Muscle layer of colon (tissue), 2 donors: Measurements from ENCODE around the gene ALKBH6.
A peak's percentile ranks its signal among the peaks of the same experiment; 100 is the strongest.

Experiments
- H3K27ac ChIP-seq: one replicate; pipeline ENCODE4 v1.7.0; 2013; ENCODE audit warnings: low read depth, mild to moderate bottlenecking, low read length, moderate library complexity
- H3K27me3 ChIP-seq, 2 donors: one replicate each; pipeline ENCODE4 v1.7.0; 2013; ENCODE audit warnings: low read length in 2 of 2, mild to moderate bottlenecking in 2 of 2; ENCODE audit not compliant: insufficient read depth in 2 of 2, control insufficient read depth in 1 of 2
- H3K36me3 ChIP-seq: one replicate; pipeline ENCODE4 v1.7.0; 2013; ENCODE audit warnings: mild to moderate bottlenecking, low read length; ENCODE audit not compliant: insufficient read depth
- H3K4me1 ChIP-seq: one replicate; pipeline ENCODE4 v1.7.0; 2013; ENCODE audit warnings: mild to moderate bottlenecking, low read length; ENCODE audit not compliant: insufficient read depth
- H3K4me3 ChIP-seq, 2 donors: one replicate each; pipeline ENCODE4 v1.7.0; 2013; ENCODE audit warnings: low read length in 2 of 2, low read depth in 1 of 2, mild to moderate bottlenecking in 1 of 2, moderate library complexity in 1 of 2
- H3K9ac ChIP-seq: one replicate; pipeline ENCODE4 v1.7.0; 2013; ENCODE audit warnings: low read length
- H3K9me3 ChIP-seq: one replicate; pipeline ENCODE4 v1.7.0; 2013; ENCODE audit warnings: mild to moderate bottlenecking, low read length
- donor health status: abdominal sarcoma.
- donor health status: Adenocarcinoma of cecum.

The ALKBH6 gene

GRCh38 chr19:36026091-36026876 is 12.3 kb upstream of the ALKBH6 start:
- H3K27me3 ChIP-seq = no peaks in the 10 kb centered on the region
- no peak overlapping the region for H3K4me3 ChIP-seq
- H3K36me3 ChIP-seq = peaks cover 49% of the 10 kb centered on the region
- no peaks in the 10 kb centered on the region for H3K9me3 ChIP-seq
- no peaks in the 10 kb centered on the region for H3K4me1 ChIP-seq
- H3K27ac ChIP-seq = no peak overlapping the region
- H3K9ac ChIP-seq = no peak overlapping the region

GRCh38 chr19:36025541-36025940 is 11.5 kb upstream of the ALKBH6 start:
- Histone ChIP-seq H3K4me1 (no peaks in the 10 kb centered on the region), H3K9ac (no peak overlapping the region), H3K9me3 (no peaks in the 10 kb centered on the region), H3K36me3 (peaks cover 49% of the 10 kb centered on the region), H3K27ac (no peak overlapping the region), H3K27me3 (no peaks in the 10 kb centered on the region), H3K4me3 (no peak overlapping the region)

- Histone ChIP-seq H3K4me3 (no peak overlapping the region), H3K27me3 (no peaks in the 10 kb centered on the region), H3K9ac (no peak overlapping the region), H3K27ac (no peak overlapping the region), H3K9me3 (no peaks in the 10 kb centered on the region), H3K4me1 (no peaks in the 10 kb centered on the region), H3K36me3 (peaks cover 53% of the 10 kb centered on the region)
Observed at GRCh38 chr19:36023432-36023831, 9.4 kb upstream of the ALKBH6 start.

GRCh38 chr19:36019061-36019670 is 5.2 kb upstream of the ALKBH6 start:
- no peak overlapping the region for H3K4me3 ChIP-seq
- peaks cover 6% of the 10 kb centered on the region for H3K4me1 ChIP-seq
- no peak overlapping the region for H3K27ac ChIP-seq
- H3K36me3 ChIP-seq = peaks cover 48% of the 10 kb centered on the region
- no peak overlapping the region for H3K9ac ChIP-seq
- H3K27me3 ChIP-seq = no peaks in the 10 kb centered on the region
- no peaks in the 10 kb centered on the region for H3K9me3 ChIP-seq

GRCh38 chr19:36013280-36014011 is 567 bp downstream of the ALKBH6 start:
- no peaks in the 10 kb centered on the region for H3K27me3 ChIP-seq
- H3K9ac ChIP-seq = peak overlapping the region; percentile 93

GRCh38 chr19:36010402-36010801 is 3.6 kb downstream of the ALKBH6 start:
- no peaks in the 10 kb centered on the region for H3K27me3 ChIP-seq
- no peaks in the 10 kb centered on the region for H3K9me3 ChIP-seq
- no peaks in the 10 kb centered on the region for H3K36me3 ChIP-seq
- peaks cover 26% of the 10 kb centered on the region for H3K4me1 ChIP-seq
- H3K4me3 ChIP-seq = no peak overlapping the region
- H3K9ac ChIP-seq = no peak overlapping the region
- H3K27ac ChIP-seq = no peak overlapping the region

More at GRCh38 chr19:36013280-36014011, 567 bp downstream of the ALKBH6 start:
- Histone ChIP-seq H3K27ac (peak overlapping the region; percentile 79), H3K4me3 (peak overlapping the region; percentile 62 to 95), H3K4me1 (peaks cover 26% of the 10 kb centered on the region), H3K36me3 (peaks cover 27% of the 10 kb centered on the region), H3K9me3 (no peaks in the 10 kb centered on the region)

GRCh38 chr19:36009633-36010379 is 4.2 kb downstream of the ALKBH6 start:
- Histone ChIP-seq H3K9ac (peak overlapping the region; percentile 68), H3K4me3 (peak overlapping the region; percentile 47 to 71), H3K27me3 (no peaks in the 10 kb centered on the region), H3K4me1 (peaks cover 25% of the 10 kb centered on the region), H3K36me3 (no peaks in the 10 kb centered on the region), H3K9me3 (no peaks in the 10 kb centered on the region), H3K27ac (peak overlapping the region; percentile 69)

- H3K9ac ChIP-seq = peak overlapping the region; percentile 68
- no peaks in the 10 kb centered on the region for H3K27me3 ChIP-seq
- no peaks in the 10 kb centered on the region for H3K36me3 ChIP-seq
- peaks cover 21% of the 10 kb centered on the region for H3K4me1 ChIP-seq
- peak overlapping the region; percentile 47 to 71 for H3K4me3 ChIP-seq
- H3K27ac ChIP-seq = peak overlapping the region; percentile 69
- no peaks in the 10 kb centered on the region for H3K9me3 ChIP-seq
Observed at GRCh38 chr19:36009220-36009619, 4.8 kb downstream of the ALKBH6 start.

- Histone ChIP-seq H3K27ac (peak within 1 kb of the TSS; percentile 69), H3K9me3 (no peaks in the 10 kb centered on the region), H3K36me3 (no peaks in the 10 kb centered on the region)
Observed at GRCh38 chr19:36008336-36008978, 5.6 kb downstream of the ALKBH6 start, which contains the start of gene SYNE4. Gene SYNE4, minus strand, starts transcription at chr19:36008813. Its CDS starts 132 bp downstream, at chr19:36008681.

GRCh38 chr19:36006955-36007354 is 7.1 kb downstream of the ALKBH6 start:
- H3K9ac ChIP-seq = no peak overlapping the region
- H3K4me1 ChIP-seq = peaks cover 11% of the 10 kb centered on the region
- H3K27me3 ChIP-seq = no peaks in the 10 kb centered on the region
- H3K27ac ChIP-seq = no peak overlapping the region
- no peaks in the 10 kb centered on the region for H3K36me3 ChIP-seq
- H3K9me3 ChIP-seq = no peaks in the 10 kb centered on the region
- H3K4me3 ChIP-seq = no peak overlapping the region

More at GRCh38 chr19:36008336-36008978, 5.6 kb downstream of the ALKBH6 start, which contains the start of gene SYNE4:
- Histone ChIP-seq H3K27me3 (no peaks in the 10 kb centered on the region), H3K4me1 (peaks cover 18% of the 10 kb centered on the region), H3K9ac (peak within 1 kb of the TSS; percentile 68), H3K4me3 (peak within 1 kb of the TSS; percentile 47 to 71)
